Colonic mucosa (tissue), 4 donors: ENCODE measurements around the gene KLK5. TPM values are rescaled to one million over a fixed set of nuclear protein-coding genes. Genes with fewer than 3 reads are reported as not detected.

Experiments used
- DNase-seq: peaks from one replicate; pipeline ENCODE4 v3.0.0-alpha.2; 2020
- H3K27ac ChIP-seq: fragments of 200-600 bp; one replicate; pipeline ENCODE4 v1.8.0; 2021
- H3K27me3 ChIP-seq: fragments of 200-600 bp; one replicate; pipeline ENCODE4 v1.8.0; 2021
- H3K36me3 ChIP-seq: fragments of 200-600 bp; one replicate; pipeline ENCODE4 v1.8.0; 2021
- H3K4me1 ChIP-seq: fragments of 200-600 bp; one replicate; pipeline ENCODE4 v1.8.0; 2021; ENCODE audit warnings: mild to moderate bottlenecking
- H3K4me3 ChIP-seq: fragments of 200-600 bp; one replicate; pipeline ENCODE4 v1.8.0; 2021
- H3K9ac ChIP-seq, 2 donors: one replicate each; pipeline ENCODE4 v1.7.0; 2013; ENCODE audit warnings: control low read depth in 2 of 2, low read depth in 2 of 2, low read length in 2 of 2
- H3K9me3 ChIP-seq: fragments of 200-600 bp; one replicate; pipeline ENCODE4 v1.8.0; 2021
- intact Hi-C: fragments of 100-400 bp; cut with DNase I; formaldehyde crosslinking; loops from one replicate; pipeline ENCODE4 v1.14.1; 2022
- total RNA-seq, 2 donors: library from RNA; stranded (reverse); fragmentation: NEBNext Ultra II Directional in 1 of 2; extraction: Animal tissue kit (Norgen Biotek cat#: 25700) in 1 of 2; gene quantifications; one replicate each; pipeline ENCODE4 v1.2.1, GENCODE V29; 2021
- TF ChIP-seq, protein P1 (sequence below): fragments of 200-600 bp; IDR thresholded peaks from one replicate; pipeline ENCODE4 v1.8.0; 2022; ENCODE audit warnings: antibody characterized with exemption, mild to moderate bottlenecking
- donor health status: healthy.
- donor health status: DM: no; HTN: no; CAD: no.
- donor health status: DM: no; HTN: no; CAD: no.

The KLK5 gene
- total RNA-seq, 2 donors from 2014 or later = not detected

DNA sequence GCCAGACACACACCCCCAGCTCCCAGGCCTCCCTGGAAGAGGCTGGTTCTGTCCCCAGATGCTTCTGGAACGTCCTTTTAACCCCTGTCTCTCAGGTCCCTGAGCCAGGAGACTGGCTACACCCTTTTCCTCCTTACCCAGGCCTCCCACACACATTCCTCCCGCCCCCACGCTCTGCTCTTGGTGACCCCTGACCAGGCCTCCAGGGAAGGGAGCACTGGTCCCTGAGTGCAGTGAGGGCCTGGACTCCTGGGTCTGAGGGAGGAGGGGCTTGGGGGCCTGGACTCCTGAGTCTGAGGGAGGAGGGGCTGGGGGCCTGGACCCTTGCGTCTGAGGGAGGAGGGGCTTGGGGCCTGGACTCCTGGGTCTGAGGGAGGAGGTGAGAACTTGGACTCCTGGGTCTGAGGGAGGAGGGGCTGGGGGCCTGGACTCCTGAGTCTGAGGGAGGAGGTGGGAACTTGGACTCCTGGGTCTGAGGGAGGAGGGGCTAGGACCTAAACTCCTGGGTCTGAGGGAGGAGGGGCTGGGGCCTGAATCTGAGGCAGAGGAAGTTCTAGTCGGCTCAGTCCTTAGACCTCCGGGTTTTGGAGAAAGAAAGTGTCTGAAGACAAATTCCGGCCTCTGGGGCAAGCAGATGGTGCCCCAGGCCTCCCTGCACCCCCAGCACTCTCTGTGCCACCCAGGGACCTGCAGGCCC is 16.0 kb upstream of the KLK5 start:
- Histone ChIP-seq H3K27me3 (no peaks in the 10 kb centered on the region), H3K27ac (no peak overlapping the region), H3K4me1 (no peaks in the 10 kb centered on the region), H3K4me3 (no peak overlapping the region), H3K9ac (no peak overlapping the region), H3K9me3 (no peaks in the 10 kb centered on the region), H3K36me3 (no peaks in the 10 kb centered on the region)
- intact Hi-C loops = no loop called here
- DNase-seq = no peak
- TF ChIP-seq, protein P1, sequence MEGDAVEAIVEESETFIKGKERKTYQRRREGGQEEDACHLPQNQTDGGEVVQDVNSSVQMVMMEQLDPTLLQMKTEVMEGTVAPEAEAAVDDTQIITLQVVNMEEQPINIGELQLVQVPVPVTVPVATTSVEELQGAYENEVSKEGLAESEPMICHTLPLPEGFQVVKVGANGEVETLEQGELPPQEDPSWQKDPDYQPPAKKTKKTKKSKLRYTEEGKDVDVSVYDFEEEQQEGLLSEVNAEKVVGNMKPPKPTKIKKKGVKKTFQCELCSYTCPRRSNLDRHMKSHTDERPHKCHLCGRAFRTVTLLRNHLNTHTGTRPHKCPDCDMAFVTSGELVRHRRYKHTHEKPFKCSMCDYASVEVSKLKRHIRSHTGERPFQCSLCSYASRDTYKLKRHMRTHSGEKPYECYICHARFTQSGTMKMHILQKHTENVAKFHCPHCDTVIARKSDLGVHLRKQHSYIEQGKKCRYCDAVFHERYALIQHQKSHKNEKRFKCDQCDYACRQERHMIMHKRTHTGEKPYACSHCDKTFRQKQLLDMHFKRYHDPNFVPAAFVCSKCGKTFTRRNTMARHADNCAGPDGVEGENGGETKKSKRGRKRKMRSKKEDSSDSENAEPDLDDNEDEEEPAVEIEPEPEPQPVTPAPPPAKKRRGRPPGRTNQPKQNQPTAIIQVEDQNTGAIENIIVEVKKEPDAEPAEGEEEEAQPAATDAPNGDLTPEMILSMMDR = no peak

DNA sequence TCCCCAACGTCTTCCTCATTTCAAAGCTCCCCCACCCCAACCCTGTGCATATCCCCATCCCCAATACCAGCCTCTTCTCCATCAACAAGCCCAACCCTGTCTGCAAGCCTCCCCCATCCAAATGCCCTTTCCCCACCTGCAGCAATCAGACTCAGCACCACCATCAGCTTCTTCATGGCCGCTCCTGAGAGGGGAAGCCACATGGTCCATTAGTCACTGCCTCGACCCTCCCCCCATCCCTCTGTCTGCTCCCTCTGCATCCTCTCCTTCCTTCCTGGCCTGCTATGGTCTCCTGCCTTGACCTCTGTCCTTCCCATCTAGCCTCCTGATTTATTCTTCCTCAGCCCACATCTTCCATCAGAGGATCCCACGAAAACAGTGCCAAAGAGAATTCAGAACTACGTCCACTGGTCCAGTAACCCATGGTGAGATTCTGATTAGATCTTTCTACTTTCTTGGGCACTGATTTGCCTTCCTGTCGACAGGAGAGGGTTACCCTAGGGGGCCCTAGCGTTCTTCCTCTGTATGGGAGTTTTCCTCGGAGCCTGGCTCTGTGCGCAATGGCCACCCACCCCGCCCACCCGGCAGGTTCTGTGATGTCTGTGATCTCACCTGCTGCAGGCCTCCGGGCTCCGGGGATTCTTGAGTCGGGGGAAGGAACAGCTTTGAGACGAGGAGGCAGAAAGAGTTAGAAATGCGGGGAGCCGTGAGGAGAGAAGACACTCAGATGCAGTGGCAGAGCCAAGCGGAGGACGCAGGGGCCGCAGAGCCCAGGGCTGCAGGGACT is 15.3 kb upstream of the KLK5 start:
- DNase-seq = no peak
- H3K9me3 ChIP-seq = no peaks in the 10 kb centered on the region
- H3K36me3 ChIP-seq = no peaks in the 10 kb centered on the region
- H3K4me3 ChIP-seq = no peak overlapping the region
- TF ChIP-seq, protein P1 = no peak
- no peak overlapping the region for H3K27ac ChIP-seq
- no peak overlapping the region for H3K9ac ChIP-seq
- intact Hi-C loops = no loop called here
- H3K4me1 ChIP-seq = no peaks in the 10 kb centered on the region
- H3K27me3 ChIP-seq = no peaks in the 10 kb centered on the region

DNA sequence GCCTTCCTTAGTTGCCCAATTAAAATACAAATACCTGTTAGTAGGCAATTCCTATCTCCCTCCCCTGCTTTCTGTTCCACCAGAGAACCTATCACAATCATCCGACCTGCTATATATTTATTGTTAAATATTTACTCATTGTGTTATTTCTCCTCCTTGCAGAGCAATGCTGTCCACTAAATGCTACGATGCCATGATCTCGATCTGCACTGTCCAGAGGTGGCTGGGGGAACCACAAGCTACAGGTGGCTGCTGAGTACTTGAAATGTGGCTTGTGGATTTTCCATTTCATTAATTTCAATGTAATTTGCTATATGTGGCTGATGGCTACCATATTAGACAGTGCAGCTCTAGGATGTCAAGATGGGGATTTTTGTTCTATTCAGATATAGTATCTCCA is 11.4 kb upstream of the KLK5 start:
- no peak overlapping the region for H3K27ac ChIP-seq
- DNase-seq = no peak
- no peaks in the 10 kb centered on the region for H3K36me3 ChIP-seq
- no peak overlapping the region for H3K4me3 ChIP-seq
- intact Hi-C loops = no loop called here
- H3K9me3 ChIP-seq = no peaks in the 10 kb centered on the region
- H3K9ac ChIP-seq = no peak overlapping the region
- no peaks in the 10 kb centered on the region for H3K27me3 ChIP-seq
- H3K4me1 ChIP-seq = no peaks in the 10 kb centered on the region
- TF ChIP-seq, protein P1 = no peak

DNA sequence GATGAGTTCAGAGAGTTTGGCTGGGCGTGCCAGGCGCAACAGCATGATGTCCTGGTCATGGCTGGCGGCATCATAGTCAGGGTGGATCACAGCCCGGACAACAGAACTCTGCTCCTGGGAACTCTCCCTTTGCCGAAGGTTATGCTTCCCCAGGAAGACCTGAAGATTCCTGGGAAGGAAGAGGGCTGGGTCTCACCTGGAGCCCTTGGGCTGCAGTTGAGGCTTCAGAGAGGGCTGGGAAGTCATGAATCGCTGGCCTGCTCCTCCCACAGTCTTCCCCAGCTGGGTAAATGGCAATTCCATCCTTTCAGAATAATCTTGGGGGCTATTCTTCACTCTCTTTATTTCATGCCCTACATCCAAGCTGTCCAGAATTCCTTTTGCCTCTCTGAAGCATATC is 10.5 kb upstream of the KLK5 start:
- no peak for DNase-seq
- TF ChIP-seq, protein P1 = no peak

DNA sequence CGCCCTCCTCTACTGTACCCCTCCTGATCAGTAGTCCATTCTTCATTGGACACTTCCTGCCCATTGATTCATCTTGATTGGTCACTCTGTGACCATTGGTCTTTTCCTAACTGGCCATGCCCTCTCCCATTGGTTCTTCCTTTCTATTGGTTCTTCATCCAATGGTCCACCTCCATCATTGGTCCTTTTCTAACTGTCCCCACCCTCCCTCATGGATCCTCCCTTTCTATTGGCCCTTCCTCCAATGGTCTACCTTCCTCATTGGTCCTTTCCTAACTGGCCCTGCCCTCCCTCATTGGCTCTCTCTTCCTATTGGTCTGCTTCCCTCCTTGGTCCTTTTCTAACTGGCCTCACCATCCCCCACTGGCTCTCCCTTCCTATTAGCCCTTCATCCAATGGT is 9.4 kb upstream of the KLK5 start:
- TF ChIP-seq, protein P1 = no peak
- H3K36me3 ChIP-seq = no peaks in the 10 kb centered on the region
- H3K4me3 ChIP-seq = no peak overlapping the region
- H3K9me3 ChIP-seq = no peaks in the 10 kb centered on the region
- no peaks in the 10 kb centered on the region for H3K4me1 ChIP-seq
- H3K27me3 ChIP-seq = no peaks in the 10 kb centered on the region
- H3K9ac ChIP-seq = no peak overlapping the region
- DNase-seq = no peak
- intact Hi-C loops = no loop called here
- no peak overlapping the region for H3K27ac ChIP-seq

More for the DNA sequence above, 10.5 kb upstream of the KLK5 start:
- no peaks in the 10 kb centered on the region for H3K9me3 ChIP-seq
- no peak overlapping the region for H3K27ac ChIP-seq
- H3K4me1 ChIP-seq = no peaks in the 10 kb centered on the region
- no peaks in the 10 kb centered on the region for H3K36me3 ChIP-seq
- H3K9ac ChIP-seq = no peak overlapping the region
- no peak overlapping the region for H3K4me3 ChIP-seq
- no peaks in the 10 kb centered on the region for H3K27me3 ChIP-seq
- intact Hi-C loops = no loop called here
